Lung (tissue), 12 donors: ENCODE measurements around the gene MYG1. TPM values are rescaled to one million over a fixed set of nuclear protein-coding genes. Genes with fewer than 3 reads are reported as not detected.

Experiments used
- ATAC-seq: fragments of 200-7000 bp; cut with Tn5 transposase; one replicate; pipeline ENCODE4 v1.9.1; 2020; ENCODE audit warnings: moderate number of reproducible peaks; ENCODE audit not compliant: insufficient read depth, low FRiP score
- DNase-seq, 3 donors: peaks; one replicate each; pipeline ENCODE4 v3.0.0-alpha.2; 2013 to 2017
- H3K27ac ChIP-seq, 2 donors: one replicate each; pipeline ENCODE4 v1.5.1; 2013; ENCODE audit warnings: mild to moderate bottlenecking in 2 of 2, moderate library complexity in 2 of 2, control low read depth in 1 of 2, inconsistent platforms in 1 of 2, low read depth in 1 of 2, low read length in 1 of 2
- H3K27me3 ChIP-seq, 3 donors: one replicate each; pipeline ENCODE4 v1.5.1; 2013; ENCODE audit warnings: low read length in 2 of 3; ENCODE audit not compliant: control insufficient read depth in 3 of 3, insufficient read depth in 3 of 3
- H3K36me3 ChIP-seq, 4 donors: one replicate each; pipeline ENCODE4 v1.5.1; 2013; ENCODE audit warnings: low read length in 4 of 4, mild to moderate bottlenecking in 1 of 4, moderate library complexity in 1 of 4; ENCODE audit not compliant: control insufficient read depth in 4 of 4, insufficient read depth in 4 of 4
- H3K4me1 ChIP-seq, 5 donors: one replicate each; pipeline ENCODE4 v1.5.1; 2013; ENCODE audit warnings: low read length in 5 of 5, mild to moderate bottlenecking in 2 of 5, moderate library complexity in 1 of 5; ENCODE audit not compliant: control insufficient read depth in 5 of 5, insufficient read depth in 5 of 5
- H3K4me3 ChIP-seq: one replicate; pipeline ENCODE4 v1.5.1; 2013; ENCODE audit warnings: mild to moderate bottlenecking, control low read depth, moderate library complexity
- H3K9ac ChIP-seq, 2 donors: one replicate each; pipeline ENCODE4 v1.5.1; 2013; ENCODE audit warnings: low read length in 2 of 2, control low read depth in 1 of 2; ENCODE audit not compliant: insufficient read depth in 1 of 2
- H3K9me3 ChIP-seq, 4 donors: one replicate each; pipeline ENCODE4 v1.5.1; 2013; ENCODE audit warnings: low read length in 3 of 4, mild to moderate bottlenecking in 1 of 4, moderate library complexity in 1 of 4; ENCODE audit not compliant: control insufficient read depth in 4 of 4, insufficient read depth in 3 of 4
- WGBS, 2 donors: extraction: QIAGEN DNeasy Blood & Tissue Kit; methylation state at CpG; one replicate each; pipeline ENCODE4 v1.1.7; 2013; 5-methylcytosine and 5-hydroxymethylcytosine counted together
- polyA plus RNA-seq, 2 donors: library from polyadenylated mRNA; stranded (reverse); fragments of 200-250 nt; gene quantifications; one replicate each; pipeline ENCODE4 v1.2.1, GENCODE V29; 2013
- total RNA-seq, 2 donors: library from RNA; depleted of rRNA in 1 of 2; stranded (reverse); fragments of >200 nt in 1 of 2; gene quantifications; one replicate each; pipeline ENCODE4 v1.2.1, GENCODE V29; 2014 to 2021
- TF ChIP-seq, protein P1 (sequence below): IDR thresholded peaks from 2 replicates; pipeline ENCODE4 v1.5.1; 2012; ENCODE audit warnings: mild to moderate bottlenecking; ENCODE audit errors: control extremely low read depth, extremely low read depth
- donor health status: control.
- donor health status: control.
- donor health status: Bipolar disorder and iron deficiency.
- donor health status: healthy.
- donor health status: DM: yes; HTN: yes; CAD: no.

The MYG1 gene
- total and polyA plus RNA-seq, 4 donors, result 22.1 to 88.9 (median 59.8) TPM

DNA sequence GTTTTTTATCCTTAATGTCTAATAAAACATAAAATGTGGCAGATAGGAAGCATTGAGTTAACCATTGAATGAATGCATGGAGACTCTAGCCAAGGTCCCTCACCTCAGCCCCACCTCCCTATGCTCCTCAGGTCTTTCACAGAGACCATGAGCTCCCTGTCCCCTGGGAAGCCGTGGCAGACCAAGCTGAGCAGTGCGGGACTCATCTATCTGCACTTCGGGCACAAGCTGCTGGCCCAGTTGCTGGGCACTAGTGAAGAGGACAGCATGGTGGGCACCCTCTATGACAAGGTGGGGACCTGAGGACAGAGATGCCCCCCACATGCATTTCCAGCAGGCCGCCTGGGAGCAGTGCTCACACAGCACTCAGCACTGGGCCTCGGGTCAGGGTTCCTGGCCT is 3.4 kb downstream of the MYG1 start:
- H3K27ac ChIP-seq, result no peak overlapping the region
- DNase-seq (no peak), ATAC-seq (no peak)
- no peak overlapping the region for H3K4me3 ChIP-seq
- H3K9ac ChIP-seq, result no peak overlapping the region
- peaks cover 14 to 35% (median 33%) of the 10 kb centered on the region in 4 donors for H3K36me3 ChIP-seq
- peaks cover 3 to 14% (median 5%) of the 10 kb centered on the region in 5 donors for H3K4me1 ChIP-seq
- TF ChIP-seq, protein P1, sequence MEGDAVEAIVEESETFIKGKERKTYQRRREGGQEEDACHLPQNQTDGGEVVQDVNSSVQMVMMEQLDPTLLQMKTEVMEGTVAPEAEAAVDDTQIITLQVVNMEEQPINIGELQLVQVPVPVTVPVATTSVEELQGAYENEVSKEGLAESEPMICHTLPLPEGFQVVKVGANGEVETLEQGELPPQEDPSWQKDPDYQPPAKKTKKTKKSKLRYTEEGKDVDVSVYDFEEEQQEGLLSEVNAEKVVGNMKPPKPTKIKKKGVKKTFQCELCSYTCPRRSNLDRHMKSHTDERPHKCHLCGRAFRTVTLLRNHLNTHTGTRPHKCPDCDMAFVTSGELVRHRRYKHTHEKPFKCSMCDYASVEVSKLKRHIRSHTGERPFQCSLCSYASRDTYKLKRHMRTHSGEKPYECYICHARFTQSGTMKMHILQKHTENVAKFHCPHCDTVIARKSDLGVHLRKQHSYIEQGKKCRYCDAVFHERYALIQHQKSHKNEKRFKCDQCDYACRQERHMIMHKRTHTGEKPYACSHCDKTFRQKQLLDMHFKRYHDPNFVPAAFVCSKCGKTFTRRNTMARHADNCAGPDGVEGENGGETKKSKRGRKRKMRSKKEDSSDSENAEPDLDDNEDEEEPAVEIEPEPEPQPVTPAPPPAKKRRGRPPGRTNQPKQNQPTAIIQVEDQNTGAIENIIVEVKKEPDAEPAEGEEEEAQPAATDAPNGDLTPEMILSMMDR, result no peak
- H3K27me3 ChIP-seq, result no peaks in the 10 kb centered on the region
- no peaks in the 10 kb centered on the region for H3K9me3 ChIP-seq
- WGBS, 2 donors, result 90 to 96% methylated on average over 5 of the region's 5 CpGs

DNA sequence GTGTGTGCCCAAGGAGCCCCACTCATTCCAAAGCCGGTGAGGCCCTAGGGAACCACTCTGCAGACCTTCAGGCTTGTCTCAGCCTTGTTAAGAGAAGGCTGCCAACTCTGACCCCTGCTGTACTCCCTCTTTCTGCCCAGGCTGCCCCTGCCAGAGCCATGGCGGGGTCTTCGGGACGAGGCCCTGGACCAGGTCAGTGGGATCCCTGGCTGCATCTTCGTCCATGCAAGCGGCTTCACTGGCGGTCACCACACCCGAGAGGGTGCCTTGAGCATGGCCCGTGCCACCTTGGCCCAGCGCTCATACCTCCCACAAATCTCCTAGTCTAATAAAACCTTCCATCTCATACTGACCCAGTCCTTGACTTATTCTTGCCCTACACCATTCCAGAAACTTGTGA is 7.3 kb downstream of the MYG1 start:
- ATAC-seq, result no peak

DNA sequence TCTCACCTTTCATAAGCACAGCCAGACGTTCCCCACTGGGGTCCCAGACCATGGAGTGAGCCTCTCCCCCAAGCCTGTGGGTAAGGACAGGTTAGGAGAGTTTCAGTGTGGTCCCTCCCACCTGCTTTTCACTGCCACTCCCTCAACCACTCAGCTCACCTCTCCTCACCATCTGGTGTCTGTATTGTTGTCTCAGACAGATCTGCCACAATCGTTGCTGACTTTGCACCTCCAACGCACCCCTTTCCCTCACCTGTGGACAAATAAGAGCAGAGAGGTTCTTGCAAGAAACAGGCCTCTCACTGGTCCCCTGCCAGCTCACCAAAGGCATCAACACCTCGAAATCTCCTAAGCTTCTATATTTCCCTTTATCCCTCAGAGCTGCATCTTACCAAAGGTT is 8.8 kb downstream of the MYG1 start:
- Histone ChIP-seq H3K9me3 (no peaks in the 10 kb centered on the region), H3K4me3 (no peak overlapping the region), H3K4me1 (no peaks in the 10 kb centered on the region), H3K27ac (no peak overlapping the region), H3K36me3 (peaks cover 12 to 41% (median 40%) of the 10 kb centered on the region in 4 donors), H3K9ac (no peak overlapping the region), H3K27me3 (no peaks in the 10 kb centered on the region)
- WGBS, 2 donors, result 75 to 93% methylated on average over 4 of the region's 4 CpGs
- TF ChIP-seq, protein P1, result no peak
- ATAC-seq, result no peak
- DNase-seq, result no peak

More for the DNA sequence above, 7.3 kb downstream of the MYG1 start:
- DNase-seq, result no peak
- Histone ChIP-seq H3K4me3 (no peak overlapping the region), H3K27me3 (no peaks in the 10 kb centered on the region), H3K36me3 (peaks cover 12 to 48% (median 47%) of the 10 kb centered on the region in 4 donors), H3K9ac (no peak overlapping the region), H3K27ac (no peak overlapping the region), H3K4me1 (no peaks in the 10 kb centered on the region), H3K9me3 (no peaks in the 10 kb centered on the region)
- 96 to 97% methylated on average over 10 of the region's 10 CpGs for WGBS, 2 donors
- TF ChIP-seq, protein P1, result no peak

DNA sequence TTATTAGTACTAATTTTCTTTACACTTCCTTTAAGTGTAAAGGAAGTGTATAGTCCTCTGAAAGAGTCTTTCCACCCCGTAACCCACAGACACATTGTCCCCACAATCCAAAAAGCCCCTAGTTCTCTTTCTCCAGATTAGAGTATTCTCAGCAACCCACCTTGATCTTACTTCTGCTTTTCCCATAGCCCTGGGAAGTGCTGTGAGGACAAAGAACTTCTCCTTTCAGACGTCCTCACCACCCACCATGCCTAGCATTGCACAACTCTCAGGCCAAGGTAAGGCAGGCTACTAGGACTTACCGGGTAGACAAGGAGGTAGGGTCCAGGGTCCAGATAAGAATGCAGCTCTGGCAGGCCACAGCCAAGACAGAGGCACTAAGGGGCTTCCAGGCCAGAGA is 14.5 kb downstream of the MYG1 start:
- H3K9me3 ChIP-seq, result no peaks in the 10 kb centered on the region
- ATAC-seq, result no peak
- no peak overlapping the region for H3K27ac ChIP-seq
- DNase-seq, result no peak
- H3K4me3 ChIP-seq, result no peak overlapping the region
- 27 to 48% methylated on average over 3 of the region's 3 CpGs for WGBS, 2 donors
- peaks cover 5 to 42% (median 29%) of the 10 kb centered on the region in 4 donors for H3K36me3 ChIP-seq
- no peaks in the 10 kb centered on the region for H3K27me3 ChIP-seq
- no peak overlapping the region for H3K9ac ChIP-seq
- no peaks in the 10 kb centered on the region for H3K4me1 ChIP-seq
- TF ChIP-seq, protein P1, result no peak
